GM19328 (cell line): Measurements from ENCODE around the gene GULP1.

Source experiments
- ATAC-seq: cut with Tn5 transposase; IDR thresholded peaks from one replicate; pipeline ENCODE4 v1.9.1; 2021; ENCODE audit warnings: mild to moderate bottlenecking, moderate library complexity; ENCODE audit not compliant: unreplicated experiment

The GULP1 gene

GRCh38 chr2:188414869-188415753 lies 123.4 kb downstream of the GULP1 start:
- no peak for ATAC-seq

GRCh38 chr2:188415754-188416083 lies 124.0 kb downstream of the GULP1 start:
- no peak for ATAC-seq

GRCh38 chr2:188416367-188416766 lies 124.7 kb downstream of the GULP1 start:
- no peak for ATAC-seq

- no peak for ATAC-seq
Observed at GRCh38 chr2:188422726-188423125, 131.1 kb downstream of the GULP1 start.

GRCh38 chr2:188425266-188425665 lies 133.6 kb downstream of the GULP1 start:
- ATAC-seq, result no peak

GRCh38 chr2:188426121-188426520 lies 134.4 kb downstream of the GULP1 start:
- ATAC-seq, result no peak

- no peak for ATAC-seq
Observed at GRCh38 chr2:188430705-188431104, 139.0 kb downstream of the GULP1 start.

- ATAC-seq, result no peak
Observed at GRCh38 chr2:188434018-188434417, 142.3 kb downstream of the GULP1 start.

GRCh38 chr2:188435115-188435514 lies 143.4 kb downstream of the GULP1 start:
- ATAC-seq, result no peak

- ATAC-seq, result no peak
Observed at GRCh38 chr2:188437537-188437936, 145.9 kb downstream of the GULP1 start.

GRCh38 chr2:188439986-188440385 lies 148.3 kb downstream of the GULP1 start:
- ATAC-seq, result no peak

GRCh38 chr2:188440849-188441248 lies 149.2 kb downstream of the GULP1 start:
- no peak for ATAC-seq

GRCh38 chr2:188441288-188441947 lies 149.7 kb downstream of the GULP1 start:
- no peak for ATAC-seq

- ATAC-seq, result no peak
Observed at GRCh38 chr2:188443207-188443606, 151.5 kb downstream of the GULP1 start.

- ATAC-seq, result no peak
Observed at GRCh38 chr2:188444106-188444835, 152.6 kb downstream of the GULP1 start.

- ATAC-seq, result no peak
Observed at GRCh38 chr2:188449561-188449960, 157.9 kb downstream of the GULP1 start.

- ATAC-seq, result no peak
Observed at GRCh38 chr2:188449971-188450370, 158.3 kb downstream of the GULP1 start.

GRCh38 chr2:188450732-188451483 lies 159.2 kb downstream of the GULP1 start:
- no peak for ATAC-seq

- no peak for ATAC-seq
Observed at GRCh38 chr2:188452084-188452483, 160.4 kb downstream of the GULP1 start.

- no peak for ATAC-seq
Observed at GRCh38 chr2:188456114-188456909, 164.6 kb downstream of the GULP1 start.
